ENCODE results near the gene ST3GAL6.

GRCh38 chr3:98823791-98824190, 60.7 kb downstream of the ST3GAL6 start:
- TF ChIP-seq POLR2A (IDR thresholded peaks at IDR 0.05) (no peak), CTCF (IDR thresholded peaks at IDR 0.05) (no peak)

All from sigmoid colon (tissue), 3 donors.